OCI-LY1 (cell line): ENCODE measurements around the gene FNBP1.

Source experiments
- H2AFZ ChIP-seq: fragments of 200-600 bp; sonication (generic), shearing (Covaris generic); 2 replicates; pipeline ENCODE4 v1.6.0; 2014; ENCODE audit warnings: antibody characterized with exemption, mild to moderate bottlenecking, low read length
- H3F3A ChIP-seq: fragments of 200-600 bp; sonication (generic), shearing (Covaris generic); 2 replicates; pipeline ENCODE4 v1.6.0; 2014; ENCODE audit warnings: mild to moderate bottlenecking, antibody characterized with exemption, low read length, moderate library complexity; ENCODE audit not compliant: insufficient read depth
- H3K27ac ChIP-seq: fragments of 200-600 bp; sonication (generic); 2 replicates; pipeline ENCODE4 v1.5.1; 2014; ENCODE audit warnings: low read length, mixed run types, mild to moderate bottlenecking, low read depth; ENCODE audit not compliant: poor library complexity, severe bottlenecking
- H3K27me3 ChIP-seq: fragments of 200-600 bp; sonication (generic); 2 replicates; pipeline ENCODE4 v1.6.0; 2014; ENCODE audit warnings: antibody characterized with exemption, mild to moderate bottlenecking, low read length, moderate library complexity; ENCODE audit not compliant: insufficient read depth
- H3K36me3 ChIP-seq: fragments of 200-600 bp; sonication (generic); 2 replicates; pipeline ENCODE4 v1.6.1; 2014; ENCODE audit warnings: mild to moderate bottlenecking, antibody characterized with exemption, low read length, moderate library complexity, mixed read lengths; ENCODE audit not compliant: insufficient read depth
- H3K4me1 ChIP-seq: fragments of 200-600 bp; sonication (generic); 2 replicates; pipeline ENCODE4 v1.5.1; 2014; ENCODE audit warnings: mild to moderate bottlenecking, low read length, moderate library complexity; ENCODE audit not compliant: insufficient read depth, severe bottlenecking
- H3K4me2 ChIP-seq: fragments of 200-600 bp; sonication (generic), shearing (Covaris generic); 2 replicates; pipeline ENCODE4 v1.6.1; 2014; ENCODE audit warnings: low read length
- H3K4me3 ChIP-seq: fragments of 200-600 bp; sonication (generic); 2 replicates; pipeline ENCODE4 v1.5.1; 2014; ENCODE audit warnings: low read length, low read depth, mild to moderate bottlenecking, mixed read lengths; ENCODE audit not compliant: poor library complexity, severe bottlenecking
- H3K79me2 ChIP-seq: fragments of 200-600 bp; shearing (Covaris generic); 2 replicates; pipeline ENCODE4 v1.6.1; 2016; ENCODE audit warnings: mixed run types, low read length, mixed read lengths; ENCODE audit not compliant: insufficient read depth
- H3K9ac ChIP-seq: fragments of 200-600 bp; sonication (generic), shearing (Covaris generic); 2 replicates; pipeline ENCODE4 v1.6.1; 2014; ENCODE audit warnings: mild to moderate bottlenecking, low read length, mixed read lengths
- H3K9me2 ChIP-seq: fragments of 200-600 bp; sonication (generic), shearing (Covaris generic); 2 replicates; pipeline ENCODE4 v1.6.1; 2014; ENCODE audit warnings: low read depth, mild to moderate bottlenecking, low read length, mixed read lengths
- H3K9me3 ChIP-seq: fragments of 200-600 bp; shearing (Covaris generic); 2 replicates; pipeline ENCODE4 v1.6.1; 2014; ENCODE audit warnings: low read length, mixed read lengths
- H4K20me1 ChIP-seq: fragments of 200-600 bp; sonication (generic), shearing (Covaris generic); 2 replicates; pipeline ENCODE4 v1.6.0; 2016; ENCODE audit warnings: mild to moderate bottlenecking, low read length; ENCODE audit not compliant: insufficient read depth
- CTCF ChIP-seq: fragments of 200-600 bp; sonication (generic), shearing (Covaris generic); IDR thresholded peaks from 2 replicates; pipeline ENCODE4 v1.5.1; 2017; ENCODE audit warnings: mild to moderate bottlenecking, antibody characterized with exemption, low read length, moderate library complexity, mixed read lengths
- EZH2 ChIP-seq: fragments of 200-600 bp; sonication (generic), shearing (Covaris generic); IDR thresholded peaks from 2 replicates; pipeline ENCODE4 v1.8.0; 2017; ENCODE audit warnings: borderline replicate concordance, mixed run types, mild to moderate bottlenecking, antibody characterized with exemption, low read length, moderate library complexity, mixed read lengths

The FNBP1 gene

GRCh38 chr9:129860653-129861446 is 182.1 kb downstream of the FNBP1 start:
- H3F3A ChIP-seq = no peaks in the 10 kb centered on the region
- no peak overlapping the region for H3K4me2 ChIP-seq
- H3K36me3 ChIP-seq = peaks cover 9% of the 10 kb centered on the region; the same call in 1 of the 2 replicates
- no peaks in the 10 kb centered on the region for H3K4me1 ChIP-seq
- TF ChIP-seq EZH2 (no peak), CTCF (no peak)
- no peaks in the 10 kb centered on the region for H3K27me3 ChIP-seq
- H3K9me2 ChIP-seq = no peaks in the 10 kb centered on the region
- H3K79me2 ChIP-seq = no peaks in the 10 kb centered on the region
- H3K4me3 ChIP-seq = no peak overlapping the region
- no peak overlapping the region for H2AFZ ChIP-seq
- H4K20me1 ChIP-seq = no peaks in the 10 kb centered on the region
- no peak overlapping the region for H3K9ac ChIP-seq
- no peak overlapping the region for H3K27ac ChIP-seq
- no peaks in the 10 kb centered on the region for H3K9me3 ChIP-seq

- Histone ChIP-seq H3K9ac (no peak overlapping the region), H2AFZ (no peak overlapping the region), H3K4me1 (no peaks in the 10 kb centered on the region), H3K4me2 (no peak overlapping the region), H3K27me3 (no peaks in the 10 kb centered on the region), H3K9me2 (no peaks in the 10 kb centered on the region), H3K9me3 (no peaks in the 10 kb centered on the region), H3K79me2 (no peaks in the 10 kb centered on the region), H3K27ac (no peak overlapping the region), H3K4me3 (no peak overlapping the region), H4K20me1 (no peaks in the 10 kb centered on the region), H3K36me3 (peaks cover 23% of the 10 kb centered on the region; the same call in 1 of the 2 replicates), H3F3A (no peaks in the 10 kb centered on the region)
- TF ChIP-seq CTCF (no peak), EZH2 (no peak)
Measured at GRCh38 chr9:129858167-129858962, 184.6 kb downstream of the FNBP1 start.

GRCh38 chr9:129857207-129857606 is 185.8 kb downstream of the FNBP1 start:
- Histone ChIP-seq H4K20me1 (no peaks in the 10 kb centered on the region), H3K9me3 (no peaks in the 10 kb centered on the region), H3K9me2 (no peaks in the 10 kb centered on the region), H3K9ac (no peak overlapping the region), H3K4me1 (no peaks in the 10 kb centered on the region), H3K36me3 (peaks cover 27% of the 10 kb centered on the region; the same call in 1 of the 2 replicates), H3K27ac (no peak overlapping the region), H3K79me2 (no peaks in the 10 kb centered on the region), H3F3A (no peaks in the 10 kb centered on the region), H3K4me2 (no peak overlapping the region), H3K27me3 (no peaks in the 10 kb centered on the region), H3K4me3 (no peak overlapping the region), H2AFZ (no peak overlapping the region)
- TF ChIP-seq CTCF (no peak), EZH2 (no peak)
